Upper lobe of left lung (tissue), 4 donors: ENCODE results near the gene RRAS2.

Experiments
- EP300 ChIP-seq, 4 donors: sonication (generic); formaldehyde crosslinking; IDR thresholded peaks; one replicate each; pipeline ENCODE4 v1.5.1; 2017; ENCODE audit warnings: antibody characterized with exemption in 4 of 4, control low read depth in 2 of 4
- POLR2A ChIP-seq, 4 donors: fragments of 450-650 bp; IDR thresholded peaks; one replicate each; pipeline ENCODE4 v1.5.1; 2016 to 2017; ENCODE audit warnings: antibody characterized with exemption in 4 of 4, mild to moderate bottlenecking in 2 of 4
- POLR2AphosphoS5 ChIP-seq, 2 donors: sonication (generic); formaldehyde crosslinking; IDR thresholded peaks; one replicate each; pipeline ENCODE4 v1.5.1; 2017; ENCODE audit warnings: antibody characterized with exemption in 2 of 2
- TF ChIP-seq, protein P1 (sequence below), 6 experiments: fragments of 450-650 bp in 4 of 6; fragments of 200-600 bp in 2 of 6; sonication (generic) in 2 of 6; IDR thresholded peaks; one replicate each; pipeline ENCODE4 v1.5.1; 2016 to 2019; ENCODE audit warnings: antibody characterized with exemption in 6 of 6

DNA sequence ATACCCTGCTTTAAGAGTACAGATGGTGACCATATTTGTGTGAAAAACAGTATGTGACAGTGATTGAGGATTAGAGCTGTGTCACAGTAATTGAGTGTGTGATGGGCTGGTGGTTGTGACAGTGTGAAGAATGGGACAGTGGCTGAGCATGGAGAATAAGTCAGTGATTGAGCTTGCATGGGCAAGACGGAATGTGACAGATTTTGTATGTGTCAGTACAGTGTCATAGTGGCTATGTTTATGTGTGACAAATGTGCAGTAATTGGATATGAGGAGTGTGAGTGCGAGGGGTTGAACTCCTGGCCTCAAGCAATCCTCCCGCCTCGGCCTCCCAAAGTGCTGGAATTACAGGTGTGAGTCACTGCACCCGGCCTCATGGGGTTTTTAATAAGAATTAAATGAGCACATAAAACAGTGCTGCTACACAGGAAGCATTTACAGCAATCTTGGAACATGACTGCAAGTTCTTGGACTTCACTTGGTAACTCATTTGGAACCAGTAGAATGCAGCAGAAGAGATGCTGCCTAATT, 583 bp upstream of the RRAS2 start:
- TF ChIP-seq POLR2A (IDR thresholded peaks at IDR 0.05) (no peak), EP300 (IDR thresholded peaks at IDR 0.05) (no peak), POLR2AphosphoS5 (IDR thresholded peaks at IDR 0.05) (no peak)
- TF ChIP-seq, protein P1, sequence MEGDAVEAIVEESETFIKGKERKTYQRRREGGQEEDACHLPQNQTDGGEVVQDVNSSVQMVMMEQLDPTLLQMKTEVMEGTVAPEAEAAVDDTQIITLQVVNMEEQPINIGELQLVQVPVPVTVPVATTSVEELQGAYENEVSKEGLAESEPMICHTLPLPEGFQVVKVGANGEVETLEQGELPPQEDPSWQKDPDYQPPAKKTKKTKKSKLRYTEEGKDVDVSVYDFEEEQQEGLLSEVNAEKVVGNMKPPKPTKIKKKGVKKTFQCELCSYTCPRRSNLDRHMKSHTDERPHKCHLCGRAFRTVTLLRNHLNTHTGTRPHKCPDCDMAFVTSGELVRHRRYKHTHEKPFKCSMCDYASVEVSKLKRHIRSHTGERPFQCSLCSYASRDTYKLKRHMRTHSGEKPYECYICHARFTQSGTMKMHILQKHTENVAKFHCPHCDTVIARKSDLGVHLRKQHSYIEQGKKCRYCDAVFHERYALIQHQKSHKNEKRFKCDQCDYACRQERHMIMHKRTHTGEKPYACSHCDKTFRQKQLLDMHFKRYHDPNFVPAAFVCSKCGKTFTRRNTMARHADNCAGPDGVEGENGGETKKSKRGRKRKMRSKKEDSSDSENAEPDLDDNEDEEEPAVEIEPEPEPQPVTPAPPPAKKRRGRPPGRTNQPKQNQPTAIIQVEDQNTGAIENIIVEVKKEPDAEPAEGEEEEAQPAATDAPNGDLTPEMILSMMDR (IDR thresholded peaks at IDR 0.05), result no peak
